B cell (primary cell): ENCODE measurements around the gene MAFB. TPM values are rescaled to one million over a fixed set of nuclear protein-coding genes. Genes with fewer than 3 reads are reported as not detected.

Source experiments
- ATAC-seq: fragments of 200-7000 bp; cut with Tn5 transposase; one replicate; pipeline ENCODE4 v1.10.0; 2021; ENCODE audit warnings: low read depth, mild to moderate bottlenecking, moderate number of reproducible peaks, moderate library complexity
- CTCF ChIA-PET: fragments of 350-600 bp; sonication (Branson Sonifier 250); formaldehyde crosslinking; loops from one replicate; lab custom pipeline; 2021; ENCODE audit warnings: antibody characterized with exemption, inconsistent platforms; lab: Charles Lee
- POLR2A ChIA-PET: fragments of 350-600 bp; sonication (Branson Sonifier 250); formaldehyde crosslinking; loops from one replicate; lab custom pipeline; 2021; ENCODE audit warnings: antibody characterized with exemption; lab: Charles Lee
- DNase-seq: peaks from one replicate; pipeline ENCODE4 v3.0.0; 2013
- H2AFZ ChIP-seq: 2 replicates; pipeline ENCODE4 v1.6.1; 2012; ENCODE audit warnings: mild to moderate bottlenecking, low read depth, low read length; ENCODE audit not compliant: insufficient read depth, poor library complexity, severe bottlenecking
- H3K27ac ChIP-seq, 2 donors: 1 replicate in 1 of 2; 2 replicates in 1 of 2; pipeline ENCODE4 v1.5.1; 2012 to 2013; ENCODE audit warnings: low read length in 2 of 2, mild to moderate bottlenecking in 2 of 2, moderate library complexity in 1 of 2
- H3K27me3 ChIP-seq, 4 experiments: fragments of 200-600 bp in 1 of 4; sonication (generic) in 1 of 4; replicated peaks in 1 of 4; 1 replicate in 2 of 4; 2 replicates in 2 of 4; pipeline versions ENCODE4 v1.6.1 to v1.7.0; 2013 to 2016; ENCODE audit warnings: low read length in 3 of 4, mild to moderate bottlenecking in 2 of 4, mixed read lengths in 1 of 4, moderate library complexity in 1 of 4; ENCODE audit not compliant: insufficient read depth in 4 of 4, control insufficient read depth in 3 of 4; ENCODE audit errors: control extremely low read depth in 1 of 4
- H3K36me3 ChIP-seq, 2 experiments: replicated peaks in 1 of 2; 1 replicate in 1 of 2; 2 replicates in 1 of 2; pipeline versions ENCODE4 v1.6.1 to v1.7.1; 2013; ENCODE audit warnings: low read length in 1 of 2; ENCODE audit not compliant: insufficient read depth in 2 of 2, control insufficient read depth in 1 of 2; ENCODE audit errors: control extremely low read depth in 1 of 2, extremely low read depth in 1 of 2
- H3K4me1 ChIP-seq, 2 donors: fragments of 200-600 bp in 1 of 2; sonication (generic) in 1 of 2; 1 replicate in 1 of 2; 2 replicates in 1 of 2; pipeline versions ENCODE4 v1.5.1 to v1.6.1; 2013 to 2017; ENCODE audit warnings: low read length in 2 of 2; ENCODE audit not compliant: control insufficient read depth in 2 of 2, insufficient read depth in 2 of 2
- H3K4me2 ChIP-seq: replicated peaks from 2 replicates; pipeline ENCODE3; 2012; ENCODE audit warnings: mild to moderate bottlenecking, low read depth, low read length; ENCODE audit not compliant: poor library complexity, severe bottlenecking
- H3K4me3 ChIP-seq, 5 experiments: fragments of 200-600 bp in 1 of 5; sonication (generic) in 1 of 5; 1 replicate in 3 of 5; 2 replicates in 2 of 5; pipeline versions ENCODE4 v1.5.1 to v1.7.0; 2011 to 2016; ENCODE audit warnings: low read length in 4 of 5, mild to moderate bottlenecking in 4 of 5, low read depth in 2 of 5, control low read depth in 1 of 5, moderate library complexity in 1 of 5; ENCODE audit not compliant: insufficient read depth in 1 of 5; ENCODE audit errors: control extremely low read depth in 1 of 5, extremely low read depth in 1 of 5
- H3K79me2 ChIP-seq: fragments of 200-600 bp; sonication (generic); one replicate; pipeline ENCODE4 v1.6.0; 2016; ENCODE audit warnings: low read length; ENCODE audit not compliant: control insufficient read depth, insufficient read depth
- H3K9ac ChIP-seq: fragments of 200-600 bp; sonication (generic); 2 replicates; pipeline ENCODE4 v1.6.1; 2017; ENCODE audit warnings: mild to moderate bottlenecking, low read length, moderate library complexity
- H3K9me3 ChIP-seq, 3 donors: one replicate each; pipeline versions ENCODE4 v1.6.1 to v1.7.1; 2013; ENCODE audit warnings: low read length in 2 of 3; ENCODE audit not compliant: control insufficient read depth in 2 of 3, insufficient read depth in 1 of 3; ENCODE audit errors: control extremely low read depth in 1 of 3
- H4K20me1 ChIP-seq: 2 replicates; pipeline ENCODE4 v1.6.0; 2012; ENCODE audit warnings: mild to moderate bottlenecking, low read length; ENCODE audit not compliant: insufficient read depth, control insufficient read depth, poor library complexity, severe bottlenecking
- H3K27ac Mint-ChIP-seq: one replicate; pipeline ENCODE4 v1.8.0; 2021; ENCODE audit warnings: mixed read lengths
- H3K27me3 Mint-ChIP-seq: one replicate; pipeline ENCODE4 v1.8.0; 2021; ENCODE audit warnings: mixed read lengths
- H3K4me1 Mint-ChIP-seq: one replicate; pipeline ENCODE4 v1.8.0; 2021; ENCODE audit warnings: mixed read lengths
- H3K4me3 Mint-ChIP-seq: one replicate; pipeline ENCODE4 v1.8.0; 2021; ENCODE audit warnings: mixed read lengths
- H3K9me3 Mint-ChIP-seq: one replicate; pipeline ENCODE4 v1.8.0; 2022; ENCODE audit warnings: mixed read lengths; ENCODE audit not compliant: insufficient read depth
- CTCF ChIP-seq: fragments of 200-600 bp; IDR thresholded peaks from one replicate; pipeline ENCODE4 v1.8.0; 2022; ENCODE audit warnings: antibody characterized with exemption, mild to moderate bottlenecking
- EZH2 ChIP-seq: IDR thresholded peaks from 2 replicates; pipeline ENCODE4 v1.6.1; 2012; ENCODE audit warnings: borderline replicate concordance, low read depth, mild to moderate bottlenecking, moderate library complexity, low read length; ENCODE audit not compliant: insufficient read depth, poor library complexity, severe bottlenecking
- WGBS: methylation state at CpG from one replicate; pipeline ENCODE4 v1.1.5; 2013; ENCODE audit warnings: missing lambda C conversion rate; ENCODE audit not compliant: insufficient coverage; 5-methylcytosine and 5-hydroxymethylcytosine counted together
- intact Hi-C: fragments of 100-400 bp; cut with micrococcal nuclease; formaldehyde crosslinking; loops from one replicate; pipeline ENCODE4 v1.10.0; 2022
- polyA plus RNA-seq: library from polyadenylated mRNA; depleted of rRNA; stranded (reverse); fragments of >200 nt; gene quantifications from 2 replicates; pipeline ENCODE4 v1.2.3, GENCODE V29; 2012
- total RNA-seq, 2 donors: library from RNA; stranded (reverse); fragments of 120-200 nt in 1 of 2; gene quantifications; 1 replicate in 1 of 2; 2 replicates in 1 of 2; pipeline versions ENCODE4 v1.2.3 to v1.2.4, GENCODE V29; 2013 to 2022

MAFB gene
- total and polyA plus RNA-seq, 2 donors (not counting 1 experiment from before 2014, with no cell fraction given), result 1.6 to 1.8 TPM

GRCh38 chr20:40704828-40705227, 15.8 kb upstream of the MAFB start:
- intact Hi-C loops, result no loop called here
- ATAC-seq, result no peak
- no peaks in the 10 kb centered on the region for H3K4me1 Mint-ChIP-seq
- Histone ChIP-seq H3K36me3 (no peaks in the 10 kb centered on the region), H4K20me1 (no peaks in the 10 kb centered on the region), H3K4me2 (no peak overlapping the region), H3K9ac (no peak overlapping the region), H3K27me3 (peaks cover 0 to 4% (median 2%) of the 10 kb centered on the region in 4 experiments), H3K4me3 (no peak overlapping the region), H3K9me3 (peaks cover 0 to 3% (median 0%) of the 10 kb centered on the region in 3 donors), H2AFZ (no peak overlapping the region), H3K27ac (no peak overlapping the region), H3K4me1 (no peaks in the 10 kb centered on the region), H3K79me2 (no peaks in the 10 kb centered on the region)
- TF ChIP-seq EZH2, result no peak
- no peak for TF ChIP-seq CTCF
- H3K27ac Mint-ChIP-seq, result no peak overlapping the region
- POLR2A ChIA-PET, result no interaction called here
- H3K9me3 Mint-ChIP-seq, result no peaks in the 10 kb centered on the region
- no peak overlapping the region for H3K4me3 Mint-ChIP-seq
- CTCF ChIA-PET, result interaction anchor here (1.0 to 1.4 kb wide), 2 partner anchors 61 to 258 kb away, joined by 3 read pairs; no protein-coding TSS in a partner anchor
- no peak for DNase-seq
- 67% methylated on average over 3 of the region's 4 CpGs for WGBS
- peaks cover 21% of the 10 kb centered on the region for H3K27me3 Mint-ChIP-seq

DNA sequence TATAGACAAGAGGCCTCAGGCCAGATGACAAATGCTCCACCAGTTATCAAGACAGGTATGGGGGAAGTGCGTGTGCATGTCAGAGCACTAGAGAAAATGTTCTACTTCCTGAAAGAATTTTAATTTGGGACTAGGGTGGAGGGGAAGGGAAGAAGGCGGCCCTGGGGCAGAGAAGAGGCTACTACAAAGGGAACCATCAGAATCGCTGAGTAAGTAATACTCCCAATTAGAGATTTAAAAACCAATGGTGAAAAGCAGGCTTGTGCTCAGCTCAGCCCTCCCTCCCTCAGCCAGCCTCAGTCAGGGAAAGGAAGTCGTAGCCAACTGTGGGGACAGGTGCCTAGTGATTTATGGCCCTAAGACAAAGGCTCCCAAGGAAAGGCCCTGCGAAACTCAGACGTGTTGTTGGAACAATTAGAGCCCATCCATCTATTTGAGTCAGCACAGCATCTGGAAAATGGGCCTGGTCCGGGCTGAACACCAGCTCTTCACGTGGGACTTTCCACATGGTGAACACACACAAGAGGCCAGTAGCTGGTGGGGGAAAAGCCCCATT, 15.0 kb upstream of the MAFB start:
- H3K27ac Mint-ChIP-seq, result no peak overlapping the region
- ChIA-PET CTCF (interaction anchor here (1.4 kb wide), 1 partner anchor 259 kb away, joined by 3 read pairs; no protein-coding TSS in a partner anchor), POLR2A (no interaction called here)
- no peak overlapping the region for H3K4me3 ChIP-seq
- H4K20me1 ChIP-seq, result no peaks in the 10 kb centered on the region
- no peaks in the 10 kb centered on the region for H3K4me1 ChIP-seq
- H3K9ac ChIP-seq, result no peak overlapping the region
- ATAC-seq (no peak), DNase-seq (no peak)
- H2AFZ ChIP-seq, result no peak overlapping the region
- TF ChIP-seq EZH2, result no peak
- no peak for TF ChIP-seq CTCF
- H3K4me1 Mint-ChIP-seq, result no peaks in the 10 kb centered on the region
- no peak overlapping the region for H3K4me2 ChIP-seq
- H3K27me3 ChIP-seq, result peaks cover 0 to 6% (median 2%) of the 10 kb centered on the region in 4 experiments
- H3K27me3 Mint-ChIP-seq, result peaks cover 26% of the 10 kb centered on the region
- no peak overlapping the region for H3K4me3 Mint-ChIP-seq
- H3K79me2 ChIP-seq, result no peaks in the 10 kb centered on the region
- WGBS, result 37% methylated on average over 5 of the region's 8 CpGs
- intact Hi-C loops, result no loop called here
- no peaks in the 10 kb centered on the region for H3K36me3 ChIP-seq
- H3K9me3 Mint-ChIP-seq, result no peaks in the 10 kb centered on the region
- no peak overlapping the region for H3K27ac ChIP-seq
- peaks cover 0 to 3% (median 0%) of the 10 kb centered on the region in 3 donors for H3K9me3 ChIP-seq
